Measurements from ENCODE around the gene FRYL. TPM values are rescaled to one million over a fixed set of nuclear protein-coding genes. Genes with fewer than 3 reads are reported as not detected.

Gene FRYL
- total RNA-seq, 2 experiments from 2014 or later: 85.4 to 88.5 TPM

GRCh38 chr4:48641401-48641800 lies 138.7 kb downstream of the FRYL start:
- H3K4me1 ChIP-seq (ENCODE audit: insufficient read depth, low read length, poor library complexity, severe bottlenecking): peaks cover under 1% of the 10 kb centered on the region
- H3K27ac ChIP-seq (ENCODE audit: low read depth, low read length, poor library complexity, severe bottlenecking): no peak overlapping the region
- no peak overlapping the region for H3K4me3 ChIP-seq (ENCODE audit: low read depth, low read length, poor library complexity, severe bottlenecking)
- DNase-seq (ENCODE audit: low spot score): no peak
- CTCF ChIA-PET (ENCODE audit: unreplicated experiment): no interaction called here
- no peak for TF ChIP-seq EZH2phosphoT487 (IDR thresholded peaks at IDR 0.05; ENCODE audit: borderline replicate concordance, low read depth, low read length)
- no peak for TF ChIP-seq CTCF (conservative IDR thresholded peaks at IDR 0.05; ENCODE audit: low read length)
- intact Hi-C loops (cut with micrococcal nuclease; ENCODE audit: unreplicated experiment): no loop called here
- no peaks in the 10 kb centered on the region for H3K9me3 ChIP-seq (ENCODE audit: low read length)
- no peak overlapping the region for H3K4me2 ChIP-seq (ENCODE audit: low read length)
- no TSS peak for BruUV-seq (replicated peaks)
- no peaks in the 10 kb centered on the region for H4K20me1 ChIP-seq (ENCODE audit: insufficient read depth, low read length)
- no peaks in the 10 kb centered on the region for H3K9me2 ChIP-seq (ENCODE audit: insufficient read depth, low read length)
- no peak overlapping the region for H2AFZ ChIP-seq (ENCODE audit: low read length)
- peaks cover 14% of the 10 kb centered on the region; the same call in 1 of the 2 replicates for H3K79me2 ChIP-seq (ENCODE audit: insufficient read depth, low read depth, low read length)
- H3K36me3 ChIP-seq (ENCODE audit: insufficient read depth, low read length): no peaks in the 10 kb centered on the region
- POLR2A ChIA-PET: interaction anchor here (0.6 to 1.6 kb wide), 5 partner anchors 12 to 707 kb away, joined by 3 to 4 read pairs (median 4); no protein-coding TSS in a partner anchor

GRCh38 chr4:48640699-48641098 lies 139.4 kb downstream of the FRYL start:
- TF ChIP-seq CTCF (conservative IDR thresholded peaks at IDR 0.05; ENCODE audit: low read length) (no peak), EZH2phosphoT487 (IDR thresholded peaks at IDR 0.05; ENCODE audit: borderline replicate concordance, low read depth, low read length) (no peak)
- Histone ChIP-seq H2AFZ (ENCODE audit: low read length) (no peak overlapping the region), H3K9me3 (ENCODE audit: low read length) (no peaks in the 10 kb centered on the region), H4K20me1 (ENCODE audit: insufficient read depth, low read length) (no peaks in the 10 kb centered on the region), H3K9me2 (ENCODE audit: insufficient read depth, low read length) (no peaks in the 10 kb centered on the region), H3K4me1 (ENCODE audit: insufficient read depth, low read length, poor library complexity, severe bottlenecking) (peaks cover 8% of the 10 kb centered on the region), H3K27ac (ENCODE audit: low read depth, low read length, poor library complexity, severe bottlenecking) (no peak overlapping the region), H3K4me3 (ENCODE audit: low read depth, low read length, poor library complexity, severe bottlenecking) (no peak overlapping the region), H3K4me2 (ENCODE audit: low read length) (no peak overlapping the region), H3K79me2 (ENCODE audit: insufficient read depth, low read depth, low read length) (peaks cover 18% of the 10 kb centered on the region; the same call in 1 of the 2 replicates), H3K36me3 (ENCODE audit: insufficient read depth, low read length) (no peaks in the 10 kb centered on the region)
- no peak for DNase-seq (ENCODE audit: low spot score)
- intact Hi-C loops (cut with micrococcal nuclease; ENCODE audit: unreplicated experiment): no loop called here
- POLR2A ChIA-PET: interaction anchor here (0.8 to 1.6 kb wide), 3 partner anchors 13 to 22 kb away, joined by 4 read pairs; no protein-coding TSS in a partner anchor
- CTCF ChIA-PET (ENCODE audit: unreplicated experiment): no interaction called here
- no TSS peak for BruUV-seq (replicated peaks)

- ChIA-PET POLR2A (interaction anchor here (0.6 to 1.3 kb wide), 3 partner anchors 13 to 61 kb away, joined by 3 to 4 read pairs (median 3); no protein-coding TSS in a partner anchor), CTCF (ENCODE audit: unreplicated experiment) (no interaction called here)
- DNase-seq (ENCODE audit: low spot score): no peak
Observed at GRCh38 chr4:48640225-48640624, 139.9 kb downstream of the FRYL start.

More at GRCh38 chr4:48640225-48640624, 139.9 kb downstream of the FRYL start:
- no peaks in the 10 kb centered on the region; the same call in 1 of the 2 replicates for H4K20me1 ChIP-seq (ENCODE audit: insufficient read depth, low read length)
- H3K4me1 ChIP-seq (ENCODE audit: insufficient read depth, low read length, poor library complexity, severe bottlenecking): peaks cover 13% of the 10 kb centered on the region
- no peak overlapping the region for H2AFZ ChIP-seq (ENCODE audit: low read length)
- H3K4me2 ChIP-seq (ENCODE audit: low read length): no peak overlapping the region
- H3K27ac ChIP-seq (ENCODE audit: low read depth, low read length, poor library complexity, severe bottlenecking): no peak overlapping the region
- peaks cover 18% of the 10 kb centered on the region; the same call in 1 of the 2 replicates for H3K79me2 ChIP-seq (ENCODE audit: insufficient read depth, low read depth, low read length)
- intact Hi-C loops (cut with micrococcal nuclease; ENCODE audit: unreplicated experiment): no loop called here
- TF ChIP-seq EZH2phosphoT487 (IDR thresholded peaks at IDR 0.05; ENCODE audit: borderline replicate concordance, low read depth, low read length) (no peak), CTCF (conservative IDR thresholded peaks at IDR 0.05; ENCODE audit: low read length) (no peak)
- H3K36me3 ChIP-seq (ENCODE audit: insufficient read depth, low read length): no peaks in the 10 kb centered on the region
- no TSS peak for BruUV-seq (replicated peaks)
- no peaks in the 10 kb centered on the region for H3K9me3 ChIP-seq (ENCODE audit: low read length)
- H3K4me3 ChIP-seq (ENCODE audit: low read depth, low read length, poor library complexity, severe bottlenecking): no peak overlapping the region
- H3K9me2 ChIP-seq (ENCODE audit: insufficient read depth, low read length): no peaks in the 10 kb centered on the region

All from OCI-LY7 (cell line).